ENCODE results near the gene CSGALNACT2.

Gene CSGALNACT2

DNA sequence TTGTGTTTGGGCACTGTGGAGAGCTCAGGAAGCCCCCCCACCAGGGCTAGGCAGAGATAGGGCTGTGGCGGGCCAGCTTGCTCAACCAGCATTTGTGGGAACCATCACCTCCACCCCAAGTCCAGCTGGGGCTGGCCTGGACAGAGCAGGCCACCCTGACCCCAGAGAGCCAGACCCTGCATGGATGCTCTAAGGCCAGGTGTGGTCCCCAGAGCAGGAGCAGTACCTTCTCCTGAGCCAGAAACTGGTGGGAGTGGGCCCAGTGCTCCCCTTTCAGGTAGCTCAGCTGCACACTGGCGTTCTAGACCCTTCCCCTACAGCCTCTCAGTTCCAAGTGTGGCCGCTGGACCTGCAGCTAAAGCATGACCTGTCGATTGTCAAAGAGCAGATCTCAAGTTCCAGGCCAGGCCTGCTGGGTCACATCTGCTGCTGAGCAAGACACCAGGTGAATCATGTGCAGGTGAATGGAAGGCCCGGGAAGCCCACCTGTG is 71.5 kb downstream of the CSGALNACT2 start:
- no peaks in the 10 kb centered on the region; the same call in none of the 2 replicates for H3K27me3 ChIP-seq (replicated peaks; ENCODE audit: control insufficient read depth, insufficient read depth, low read length)
- no peak for DNase-seq (ENCODE audit: extremely low read depth, insufficient read length)
- no peaks in the 10 kb centered on the region for H3K36me3 ChIP-seq (ENCODE audit: control insufficient read depth, insufficient read depth, low read length)
- no peak overlapping the region for H3K4me3 ChIP-seq (replicated peaks; ENCODE audit: low read depth, low read length)
- TF ChIP-seq, protein P1, sequence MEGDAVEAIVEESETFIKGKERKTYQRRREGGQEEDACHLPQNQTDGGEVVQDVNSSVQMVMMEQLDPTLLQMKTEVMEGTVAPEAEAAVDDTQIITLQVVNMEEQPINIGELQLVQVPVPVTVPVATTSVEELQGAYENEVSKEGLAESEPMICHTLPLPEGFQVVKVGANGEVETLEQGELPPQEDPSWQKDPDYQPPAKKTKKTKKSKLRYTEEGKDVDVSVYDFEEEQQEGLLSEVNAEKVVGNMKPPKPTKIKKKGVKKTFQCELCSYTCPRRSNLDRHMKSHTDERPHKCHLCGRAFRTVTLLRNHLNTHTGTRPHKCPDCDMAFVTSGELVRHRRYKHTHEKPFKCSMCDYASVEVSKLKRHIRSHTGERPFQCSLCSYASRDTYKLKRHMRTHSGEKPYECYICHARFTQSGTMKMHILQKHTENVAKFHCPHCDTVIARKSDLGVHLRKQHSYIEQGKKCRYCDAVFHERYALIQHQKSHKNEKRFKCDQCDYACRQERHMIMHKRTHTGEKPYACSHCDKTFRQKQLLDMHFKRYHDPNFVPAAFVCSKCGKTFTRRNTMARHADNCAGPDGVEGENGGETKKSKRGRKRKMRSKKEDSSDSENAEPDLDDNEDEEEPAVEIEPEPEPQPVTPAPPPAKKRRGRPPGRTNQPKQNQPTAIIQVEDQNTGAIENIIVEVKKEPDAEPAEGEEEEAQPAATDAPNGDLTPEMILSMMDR (IDR thresholded peaks at IDR 0.05; ENCODE audit: insufficient read depth, low read length, poor library complexity, severe bottlenecking) = no peak

DNA sequence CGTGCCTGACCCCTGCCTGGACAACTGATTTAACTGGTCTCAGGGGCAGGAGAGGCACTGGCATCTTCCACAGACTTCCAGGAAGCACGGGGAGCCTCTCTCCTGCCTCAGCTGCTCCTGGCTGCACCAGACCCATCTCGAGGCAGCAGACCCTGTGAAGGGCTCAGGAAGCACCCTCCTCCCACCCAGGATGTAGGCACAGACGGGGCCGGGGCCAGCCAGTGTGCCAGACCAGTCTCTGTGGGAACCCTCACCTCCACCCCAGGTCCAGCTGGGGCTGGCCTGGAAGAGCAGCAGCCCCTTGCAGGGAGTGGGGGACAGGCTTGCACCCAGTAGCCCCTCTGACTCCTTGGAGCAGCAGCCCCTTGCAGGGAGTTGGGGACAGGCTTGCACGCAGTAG is 72.3 kb downstream of the CSGALNACT2 start:
- no peaks in the 10 kb centered on the region; the same call in none of the 2 replicates for H3K27me3 ChIP-seq (replicated peaks; ENCODE audit: control insufficient read depth, insufficient read depth, low read length)
- no peak for DNase-seq (ENCODE audit: extremely low read depth, insufficient read length)
- H3K36me3 ChIP-seq (ENCODE audit: control insufficient read depth, insufficient read depth, low read length) = no peaks in the 10 kb centered on the region
- no peak overlapping the region for H3K4me3 ChIP-seq (replicated peaks; ENCODE audit: low read depth, low read length)
- TF ChIP-seq, protein P1 (IDR thresholded peaks at IDR 0.05; ENCODE audit: insufficient read depth, low read length, poor library complexity, severe bottlenecking) = no peak

DNA sequence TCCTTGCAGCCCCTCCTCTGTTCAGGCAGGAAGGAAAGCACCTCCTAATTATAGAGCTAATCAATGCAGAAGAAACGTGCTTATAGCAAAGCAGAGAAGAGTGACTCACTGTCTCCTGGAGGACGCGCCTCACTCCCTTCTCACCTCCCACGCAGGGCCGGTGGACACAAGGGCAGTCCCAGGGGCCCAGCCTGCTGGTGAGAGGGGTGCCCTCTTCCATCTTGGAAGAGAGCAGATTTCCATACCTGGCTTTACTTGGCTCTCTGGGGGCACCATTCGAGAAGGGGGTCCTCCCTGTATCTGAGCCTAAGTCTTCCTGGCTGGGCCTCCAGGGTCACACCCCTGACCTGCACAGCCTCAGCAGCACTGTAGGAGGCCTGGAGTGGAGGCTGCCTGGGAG is 72.8 kb downstream of the CSGALNACT2 start:
- no peak for DNase-seq (ENCODE audit: extremely low read depth, insufficient read length)
- Histone ChIP-seq H3K27me3 (replicated peaks; ENCODE audit: control insufficient read depth, insufficient read depth, low read length) (no peaks in the 10 kb centered on the region; the same call in none of the 2 replicates), H3K4me3 (replicated peaks; ENCODE audit: low read depth, low read length) (no peak overlapping the region), H3K36me3 (ENCODE audit: control insufficient read depth, insufficient read depth, low read length) (no peaks in the 10 kb centered on the region)
- TF ChIP-seq, protein P1 (IDR thresholded peaks at IDR 0.05; ENCODE audit: insufficient read depth, low read length, poor library complexity, severe bottlenecking) = no peak

DNA sequence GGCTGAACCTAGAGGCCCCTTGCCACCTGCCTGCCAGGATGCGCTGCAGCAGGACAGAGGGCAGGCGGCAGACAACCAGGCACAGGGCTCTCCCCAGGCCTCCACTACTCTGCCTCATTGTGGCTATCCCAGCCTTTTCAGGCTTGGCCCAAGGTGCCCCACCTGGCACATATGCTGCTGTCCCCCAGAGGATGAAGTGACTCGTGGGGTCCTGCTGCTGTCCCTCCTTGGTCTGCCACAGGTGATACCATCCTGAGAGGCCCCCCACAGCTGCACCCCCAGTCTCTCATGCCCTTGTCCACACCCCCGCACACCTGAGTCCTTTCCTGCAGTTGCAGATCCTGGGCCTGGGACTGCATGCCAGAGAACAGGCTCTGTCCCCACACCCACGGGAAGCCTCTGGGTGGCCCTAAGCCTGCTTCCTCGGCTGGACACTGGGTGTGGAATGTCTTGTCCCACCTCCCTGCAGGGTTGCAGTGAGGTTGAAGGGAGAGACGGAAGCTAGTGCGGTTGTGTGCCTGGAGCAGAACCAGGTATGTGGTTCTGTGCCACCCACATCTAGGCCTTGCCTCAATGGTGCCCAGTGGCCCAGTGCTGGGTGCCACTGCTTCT is 73.3 kb downstream of the CSGALNACT2 start:
- no peak for DNase-seq (ENCODE audit: extremely low read depth, insufficient read length)
- no peaks in the 10 kb centered on the region; the same call in none of the 2 replicates for H3K27me3 ChIP-seq (replicated peaks; ENCODE audit: control insufficient read depth, insufficient read depth, low read length)
- TF ChIP-seq, protein P1 (IDR thresholded peaks at IDR 0.05; ENCODE audit: insufficient read depth, low read length, poor library complexity, severe bottlenecking) = no peak
- H3K4me3 ChIP-seq (replicated peaks; ENCODE audit: low read depth, low read length) = no peak overlapping the region
- no peaks in the 10 kb centered on the region for H3K36me3 ChIP-seq (ENCODE audit: control insufficient read depth, insufficient read depth, low read length)

DNA sequence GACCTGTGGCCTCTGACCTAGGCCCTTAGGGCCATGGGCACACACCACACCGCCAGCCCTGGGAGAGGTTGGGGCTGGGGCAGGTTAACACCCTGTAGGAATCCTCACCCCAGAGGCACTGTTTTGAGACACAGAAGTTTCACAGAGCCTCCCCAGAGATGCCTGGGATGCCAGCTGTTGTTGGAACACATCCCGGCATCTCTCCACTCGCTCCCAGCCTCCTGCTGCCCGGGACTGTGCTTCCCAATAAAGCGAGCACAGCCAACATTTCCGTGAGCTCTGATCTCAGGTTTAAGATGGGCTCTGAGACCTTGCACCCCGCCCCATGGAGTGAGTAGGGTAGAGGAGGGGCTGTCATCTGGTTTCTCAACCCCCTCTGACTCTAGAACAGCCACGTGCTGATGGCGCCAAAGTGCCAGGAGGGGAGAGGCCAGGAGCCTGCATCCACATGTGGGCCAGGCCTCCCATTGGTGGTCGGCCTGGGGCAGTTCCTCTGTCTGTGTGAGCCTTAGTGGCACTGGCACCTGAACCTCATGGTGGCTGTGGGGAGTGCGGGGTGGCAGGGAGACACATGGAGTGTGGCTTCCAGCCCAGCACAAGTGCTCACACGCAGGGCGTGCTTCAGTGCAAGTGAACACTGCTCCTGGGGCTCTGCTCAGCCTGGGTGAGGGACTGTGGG is 73.9 kb downstream of the CSGALNACT2 start:
- no peak for DNase-seq (ENCODE audit: extremely low read depth, insufficient read length)
- Histone ChIP-seq H3K27me3 (replicated peaks; ENCODE audit: control insufficient read depth, insufficient read depth, low read length) (no peaks in the 10 kb centered on the region; the same call in none of the 2 replicates), H3K4me3 (replicated peaks; ENCODE audit: low read depth, low read length) (no peak overlapping the region), H3K36me3 (ENCODE audit: control insufficient read depth, insufficient read depth, low read length) (no peaks in the 10 kb centered on the region)
- TF ChIP-seq, protein P1 (IDR thresholded peaks at IDR 0.05; ENCODE audit: insufficient read depth, low read length, poor library complexity, severe bottlenecking) = no peak

Measured in GM06990 (cell line).